HG03457 (cell line): Measurements from ENCODE around the gene B4GALT7.
"Not testable (repeated sequence)": the region's sequence is repeated elsewhere in the genome, so short reads cannot be mapped to it uniquely, and the experiment has no call there.

Experiments
- ATAC-seq: cut with Tn5 transposase; IDR thresholded peaks from one replicate; pipeline ENCODE4 v1.9.1; 2021; ENCODE audit warnings: moderate number of reproducible peaks; ENCODE audit not compliant: unreplicated experiment

B4GALT7 gene

DNA sequence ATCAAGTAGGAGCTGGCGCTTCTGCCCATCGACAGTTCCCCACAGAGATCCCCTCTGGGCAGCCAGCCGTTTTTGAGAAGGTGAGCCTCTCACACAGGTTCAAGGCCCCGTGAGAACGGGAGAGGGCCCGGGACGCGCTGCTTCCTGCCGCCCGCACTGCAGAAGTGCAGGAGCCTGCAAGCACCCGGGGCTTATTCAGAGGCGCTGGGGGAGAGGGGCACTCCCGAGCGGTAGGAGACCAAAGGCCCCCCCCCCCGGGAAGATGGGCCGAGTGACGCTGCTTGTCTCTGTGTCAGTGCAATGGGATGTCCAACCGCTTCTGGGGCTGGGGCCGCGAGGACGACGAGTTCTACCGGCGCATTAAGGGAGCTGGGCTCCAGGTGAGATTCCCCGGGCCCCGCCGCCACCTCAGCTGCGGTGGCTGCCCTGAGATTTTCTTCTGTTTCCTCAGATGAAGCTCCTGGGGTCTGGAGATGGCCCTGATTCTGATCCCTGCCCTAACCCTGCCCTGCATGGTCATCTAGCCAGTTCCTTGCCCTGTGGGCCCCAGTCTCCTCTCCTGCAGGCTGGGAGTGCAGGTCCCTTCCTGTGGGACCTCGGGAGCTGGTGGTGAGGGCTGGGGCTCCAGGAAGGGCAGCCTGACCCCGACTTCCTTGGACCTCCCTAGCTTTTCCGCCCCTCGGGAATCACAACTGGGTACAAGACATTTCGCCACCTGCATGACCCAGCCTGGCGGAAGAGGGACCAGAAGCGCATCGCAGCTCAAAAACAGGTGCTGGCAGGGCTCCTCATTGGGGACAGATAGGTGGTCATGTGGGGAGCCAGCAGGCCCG lies 8.5 kb downstream of the B4GALT7 start:
- no peak for ATAC-seq

DNA sequence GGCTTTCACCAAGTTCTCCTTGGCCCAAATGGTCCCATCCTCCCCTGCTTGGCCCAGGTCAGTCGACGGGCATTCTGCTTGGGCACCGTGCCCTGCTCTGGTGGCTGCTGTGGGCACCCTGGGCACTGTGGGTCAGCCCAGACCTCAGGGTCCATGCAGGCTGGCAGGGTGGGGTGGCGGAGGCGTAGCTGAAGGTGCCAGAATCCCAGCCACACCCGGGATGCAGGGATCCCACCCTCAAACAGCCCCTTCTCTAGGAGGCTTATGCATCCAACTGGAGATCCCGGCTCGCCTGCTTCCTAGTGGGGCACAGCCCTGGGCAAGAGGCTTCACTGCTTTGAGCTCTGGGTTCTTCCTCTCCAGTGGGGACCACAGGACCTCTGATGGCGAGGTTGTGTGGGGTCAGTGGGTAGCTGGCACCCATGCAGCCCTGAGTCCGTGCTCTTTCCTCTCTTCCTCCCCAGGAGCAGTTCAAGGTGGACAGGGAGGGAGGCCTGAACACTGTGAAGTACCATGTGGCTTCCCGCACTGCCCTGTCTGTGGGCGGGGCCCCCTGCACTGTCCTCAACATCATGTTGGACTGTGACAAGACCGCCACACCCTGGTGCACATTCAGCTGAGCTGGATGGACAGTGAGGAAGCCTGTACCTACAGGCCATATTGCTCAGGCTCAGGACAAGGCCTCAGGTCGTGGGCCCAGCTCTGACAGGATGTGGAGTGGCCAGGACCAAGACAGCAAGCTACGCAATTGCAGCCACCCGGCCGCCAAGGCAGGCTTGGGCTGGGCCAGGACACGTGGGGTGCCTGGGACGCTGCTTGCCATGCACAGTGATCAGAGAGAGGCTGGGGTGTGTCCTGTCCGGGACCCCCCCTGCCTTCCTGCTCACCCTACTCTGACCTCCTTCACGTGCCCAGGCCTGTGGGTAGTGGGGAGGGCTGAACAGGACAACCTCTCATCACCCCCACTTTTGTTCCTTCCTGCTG lies 9.4 kb downstream of the B4GALT7 start:
- no peak for ATAC-seq

DNA sequence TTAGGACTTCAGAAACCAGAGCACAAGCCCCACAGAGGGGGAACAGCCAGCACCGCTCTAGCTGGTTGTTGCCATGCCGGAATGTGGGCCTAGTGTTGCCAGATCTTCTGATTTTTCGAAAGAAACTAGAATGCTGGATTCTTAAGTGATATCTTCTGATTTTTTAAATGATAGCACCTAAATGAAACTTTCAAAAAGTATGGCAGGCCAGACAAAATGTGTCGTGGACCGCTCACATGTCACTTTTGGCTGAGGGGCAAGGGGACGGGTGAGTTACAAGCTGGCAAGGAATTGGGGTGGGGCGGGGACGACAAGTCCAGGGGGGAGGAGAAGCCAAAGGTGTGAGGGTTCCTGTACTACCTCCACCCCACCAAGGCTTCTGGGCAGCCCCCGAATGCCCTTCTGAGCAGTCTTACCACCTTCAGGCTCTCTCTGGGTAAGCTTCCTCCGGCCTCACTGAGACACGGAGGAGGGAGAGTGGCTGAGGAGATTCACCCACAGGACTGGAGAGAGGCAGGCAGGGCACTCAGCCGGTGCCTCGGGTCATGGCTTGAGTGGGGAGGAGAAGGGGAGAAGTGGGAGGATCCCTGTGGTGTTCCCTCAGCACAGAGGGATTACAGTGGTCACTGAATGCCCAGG lies 10.3 kb downstream of the B4GALT7 start:
- no peak for ATAC-seq

DNA sequence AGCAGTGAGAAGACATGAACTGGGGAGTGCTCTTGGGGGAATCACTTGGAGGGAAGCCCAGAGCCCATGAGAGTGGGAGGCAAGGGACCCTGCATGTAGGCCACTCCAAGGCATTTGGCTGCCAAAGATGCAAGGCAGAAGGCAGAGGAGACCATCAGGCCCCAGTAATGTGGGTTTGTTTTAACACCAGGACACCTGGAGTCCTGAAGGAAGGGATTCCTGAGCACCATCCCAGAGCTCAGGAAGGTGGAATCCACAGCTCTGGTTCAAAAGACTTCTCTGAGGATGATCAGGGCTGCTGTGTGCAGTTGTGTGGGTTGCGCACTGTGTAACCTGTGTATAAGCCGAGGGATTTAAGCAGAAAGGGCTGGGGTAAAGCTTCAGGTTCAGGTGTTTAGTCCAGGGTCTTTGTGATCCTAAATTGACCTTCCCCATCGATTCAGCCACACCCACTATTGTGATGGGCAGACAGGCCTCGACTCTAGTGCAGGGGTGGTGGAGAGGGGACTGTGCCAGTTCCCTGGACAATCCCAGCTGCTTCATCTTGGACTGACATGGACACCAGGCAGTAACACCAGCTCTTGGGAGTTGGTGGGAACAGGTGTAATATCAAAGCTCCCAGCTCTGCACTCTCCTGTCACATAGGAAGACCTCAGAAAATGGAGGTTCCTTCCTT lies 11.0 kb downstream of the B4GALT7 start:
- ATAC-seq, result no peak

DNA sequence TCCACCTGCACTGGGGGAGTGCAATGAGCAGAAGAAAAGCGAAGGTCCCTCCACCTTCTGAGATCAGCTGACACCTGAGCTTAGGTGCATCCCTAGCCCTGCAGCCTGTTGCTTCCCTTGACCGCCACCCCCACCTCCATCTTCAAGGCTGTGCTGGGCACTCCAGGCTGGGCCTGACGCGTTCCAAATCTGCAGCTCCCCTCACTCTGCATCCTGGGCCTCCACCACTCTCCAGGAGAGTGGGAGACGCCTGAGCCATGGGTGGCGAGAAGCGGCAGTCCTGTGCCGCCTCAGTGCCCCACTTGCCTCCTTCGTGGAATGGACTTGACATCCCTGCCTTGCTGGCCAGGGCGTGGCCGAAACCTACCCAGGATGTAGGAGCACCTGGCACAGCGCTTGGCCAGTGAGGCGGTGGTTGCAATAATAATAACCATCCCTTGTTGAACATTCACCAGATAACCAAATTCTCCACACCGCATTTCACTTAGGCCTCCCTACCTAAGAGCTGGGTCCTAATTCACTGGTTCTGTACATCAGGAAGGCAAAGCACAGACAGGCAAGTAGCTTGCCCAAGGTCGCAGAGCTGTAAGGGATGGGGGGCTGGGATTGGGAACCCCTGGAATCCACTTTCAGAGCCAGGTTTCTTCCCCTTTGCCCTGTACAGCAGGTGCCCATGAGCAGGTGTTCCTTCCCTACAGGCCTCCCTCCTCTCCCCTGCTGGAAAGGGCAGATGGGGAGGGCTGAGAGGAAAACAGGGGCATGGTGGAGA lies 11.7 kb downstream of the B4GALT7 start:
- no peak for ATAC-seq

DNA sequence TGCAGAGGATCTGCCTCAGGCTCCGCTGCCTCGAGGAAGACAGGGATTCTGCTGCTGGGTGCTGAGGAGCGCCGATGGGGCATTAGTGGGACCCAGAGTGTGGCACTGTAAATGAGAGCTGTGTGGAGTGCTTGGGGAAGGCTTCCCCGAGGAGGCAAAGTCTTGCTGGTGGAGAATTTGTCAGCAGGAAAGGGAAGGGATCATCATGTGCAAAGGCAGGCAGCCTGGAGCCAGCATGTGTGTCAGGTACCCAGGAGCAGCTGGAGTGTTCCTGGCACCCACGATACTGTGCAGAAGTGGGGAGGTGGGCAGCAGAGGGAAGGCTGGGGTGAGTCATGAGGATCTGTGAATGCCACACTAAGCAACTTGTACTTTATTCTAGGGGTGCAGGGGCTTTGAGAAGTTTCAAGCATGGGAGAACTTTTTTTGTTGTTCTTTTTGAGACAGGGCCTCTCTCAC lies 12.3 kb downstream of the B4GALT7 start:
- no peak for ATAC-seq

DNA sequence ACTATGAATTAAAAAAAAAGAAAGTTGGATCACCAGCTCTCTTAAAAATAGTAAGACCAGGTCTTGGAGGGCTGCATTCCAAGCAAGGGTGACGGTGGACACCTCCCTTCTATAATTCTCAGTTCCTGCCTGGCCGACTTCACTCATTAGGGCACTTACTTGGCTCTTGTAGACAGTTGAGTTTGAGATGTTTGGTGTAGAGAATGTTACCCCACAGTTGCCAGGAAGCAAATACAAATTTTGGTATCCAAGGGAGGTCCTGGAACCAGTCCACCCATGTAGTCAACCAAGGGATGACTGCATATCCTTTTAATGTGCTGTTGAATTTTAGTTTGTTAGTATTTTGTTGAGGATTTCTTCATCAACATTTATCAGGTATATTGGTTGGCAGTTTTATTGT lies 20.6 kb downstream of the B4GALT7 start:
- no peak for ATAC-seq

DNA sequence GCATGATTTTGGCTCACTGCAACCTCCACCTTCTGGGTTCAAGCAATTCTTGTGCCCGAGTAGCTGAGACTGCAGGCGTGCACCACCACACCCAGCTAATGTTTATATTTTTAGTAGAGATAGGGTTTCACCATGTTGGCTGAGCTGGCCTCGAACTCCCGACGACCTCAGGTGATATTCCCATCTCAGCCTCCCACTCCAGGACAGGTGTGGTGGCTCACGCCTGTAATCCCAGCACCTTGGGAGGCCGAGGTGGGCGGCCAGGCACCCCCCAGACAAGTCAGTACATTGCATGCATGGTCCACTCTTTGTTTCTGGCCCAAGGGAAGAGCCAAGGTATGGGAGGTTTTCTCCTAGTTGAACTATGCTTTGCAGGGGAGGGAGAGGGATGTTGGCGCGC lies 24.2 kb downstream of the B4GALT7 start:
- ATAC-seq, result not testable (repeated sequence)

DNA sequence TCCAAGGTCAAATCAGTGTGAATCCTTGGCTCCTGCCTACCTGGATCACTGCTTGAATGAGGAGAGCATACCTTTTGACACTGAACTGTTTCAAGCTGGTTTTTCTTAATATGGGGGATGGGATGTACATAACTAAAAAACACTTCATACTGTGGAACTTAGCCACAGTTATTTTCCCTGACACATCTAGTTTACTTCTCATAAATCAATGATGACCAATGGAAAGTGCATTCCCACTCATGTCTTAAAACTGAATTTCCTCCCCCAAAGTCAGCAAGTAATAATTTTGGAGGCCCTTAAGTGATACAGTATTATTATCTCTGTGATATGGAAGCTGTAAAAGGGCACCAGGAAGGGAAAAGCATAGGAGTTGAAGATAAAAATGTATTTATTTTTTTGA lies 30.3 kb downstream of the B4GALT7 start:
- not testable (repeated sequence) for ATAC-seq

DNA sequence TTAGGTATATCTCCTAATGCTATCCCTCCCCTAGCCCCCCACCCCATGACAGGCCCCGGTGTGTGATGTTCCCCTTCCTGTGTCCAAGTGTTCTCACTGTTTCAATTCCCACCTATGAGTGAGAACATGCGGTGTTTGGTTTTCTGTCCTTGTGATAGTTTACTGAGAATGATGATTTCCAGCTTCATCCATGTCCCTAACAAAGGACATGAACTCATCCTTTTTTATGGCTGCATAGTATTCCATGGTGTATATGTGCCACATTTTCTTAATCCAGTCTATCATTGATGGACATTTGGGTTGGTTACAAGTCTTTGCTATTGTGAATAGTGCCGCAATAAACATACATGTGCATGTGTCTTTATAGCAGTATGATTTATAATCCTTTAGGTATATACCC lies 35.0 kb downstream of the B4GALT7 start:
- ATAC-seq, result not testable (repeated sequence)

DNA sequence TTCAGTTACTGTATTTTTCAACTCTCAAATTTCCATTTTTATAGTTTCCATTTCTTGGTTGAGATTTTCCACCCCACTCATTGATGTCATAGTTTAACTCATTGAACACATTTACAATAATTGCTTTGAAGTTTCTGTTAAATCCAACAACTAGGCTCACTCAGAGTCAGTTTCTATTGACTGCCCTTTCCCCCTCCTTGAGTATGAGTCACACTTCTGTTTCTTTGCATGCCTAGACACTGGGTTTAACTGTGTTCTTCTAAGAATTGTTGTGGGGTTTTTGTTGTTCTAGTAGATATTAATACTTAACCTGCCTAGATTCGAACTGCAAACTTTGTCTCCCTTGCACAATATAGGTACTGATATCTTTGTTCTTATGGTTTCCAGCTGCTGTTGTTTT lies 45.5 kb downstream of the B4GALT7 start:
- not testable (repeated sequence) for ATAC-seq

DNA sequence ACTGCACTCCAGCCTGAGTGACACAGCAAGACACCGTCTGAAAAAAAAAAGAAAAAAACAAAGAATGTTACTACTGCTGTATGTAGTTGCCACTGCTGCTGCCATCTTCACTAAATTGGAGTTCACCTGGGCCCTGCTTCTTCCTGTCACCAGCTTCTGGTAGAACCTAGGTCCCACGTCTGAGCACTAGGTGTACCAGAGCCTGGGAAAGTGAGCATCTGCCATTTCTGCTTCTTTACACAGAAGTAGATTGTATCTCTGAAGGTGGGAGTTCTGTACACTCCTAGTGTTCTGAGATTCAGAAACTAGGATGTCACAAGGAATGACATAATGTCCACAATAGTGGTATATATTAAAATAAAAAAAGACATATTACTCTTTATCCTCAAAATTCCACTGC lies 51.3 kb downstream of the B4GALT7 start:
- not testable (repeated sequence) for ATAC-seq

DNA sequence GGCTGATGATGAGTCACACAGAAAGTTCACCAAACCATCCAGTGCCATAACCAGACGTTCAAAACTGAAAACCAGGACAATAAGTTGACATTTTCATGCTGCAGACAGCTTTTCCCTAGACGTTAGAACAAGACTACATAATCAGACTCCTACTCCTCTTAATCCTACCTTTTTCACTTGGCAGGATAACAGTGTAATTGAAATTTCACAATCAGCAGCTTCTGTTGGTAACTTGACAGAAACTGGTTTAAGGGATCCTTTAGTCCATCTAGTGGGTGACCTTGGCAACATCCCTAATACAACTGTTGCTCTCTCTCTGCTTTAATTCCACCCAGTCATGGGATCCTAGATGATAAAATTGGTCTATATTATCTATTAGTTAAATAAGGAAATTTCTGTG lies 57.9 kb downstream of the B4GALT7 start:
- ATAC-seq, result not testable (repeated sequence)

DNA sequence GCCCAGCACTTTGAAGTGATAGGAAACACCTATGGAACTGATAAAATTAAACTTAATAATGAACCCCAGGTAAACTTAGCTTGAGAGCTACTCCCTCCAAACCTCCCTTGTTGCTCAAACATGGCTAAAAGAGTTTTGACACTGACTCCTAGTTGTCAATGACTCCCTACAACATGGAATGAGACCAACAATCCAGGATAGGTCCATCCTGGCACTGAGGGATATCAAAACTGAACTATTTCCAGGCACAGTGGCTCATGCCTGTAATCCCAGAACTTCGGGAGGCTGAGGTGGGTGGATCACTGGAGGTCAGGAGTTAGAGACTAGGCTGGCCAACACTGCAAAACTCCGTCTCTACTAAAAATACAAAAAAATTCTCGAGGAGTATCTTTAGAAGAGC lies 58.6 kb downstream of the B4GALT7 start:
- not testable (repeated sequence) for ATAC-seq
